ENCODE measurements around the gene NOL7.

NOL7 gene

GRCh38 chr6:13660273-13660672, 45.1 kb downstream of the NOL7 start:
- no peak for DNase-seq

GRCh38 chr6:13660893-13661292, 45.8 kb downstream of the NOL7 start:
- DNase-seq = no peak

GRCh38 chr6:13661647-13662046, 46.5 kb downstream of the NOL7 start:
- DNase-seq = no peak

GRCh38 chr6:13662651-13663334, 47.7 kb downstream of the NOL7 start:
- no peak for DNase-seq

- no peak for DNase-seq
Observed at GRCh38 chr6:13663986-13664385, 48.9 kb downstream of the NOL7 start.

GRCh38 chr6:13664703-13665352, 49.7 kb downstream of the NOL7 start:
- DNase-seq = no peak

GRCh38 chr6:13666194-13667105, 51.3 kb downstream of the NOL7 start:
- peak; percentile 9 for DNase-seq

- DNase-seq = no peak
Observed at GRCh38 chr6:13667655-13668054, 52.5 kb downstream of the NOL7 start.

- DNase-seq = no peak
Observed at GRCh38 chr6:13668291-13668928, 53.3 kb downstream of the NOL7 start.

- DNase-seq = no peak
Observed at GRCh38 chr6:13669476-13669875, 54.3 kb downstream of the NOL7 start.
